H54 (cell line): ENCODE data around the gene C14orf119.

ENCODE experiments used
- DNase-seq: peaks from one replicate; pipeline ENCODE4 v3.0.0; 2011; ENCODE audit warnings: low spot score, mixed read lengths; ENCODE audit not compliant: insufficient read length
- FAIRE-seq: peaks from 3 replicates; lab custom pipeline; 2011; peaks lifted over from hg19 to GRCh38; lab: Jason Lieb, UNC
- POLR2A ChIP-seq: IDR thresholded peaks from 2 replicates; pipeline ENCODE4 v1.6.1; 2011; ENCODE audit warnings: low read depth, mild to moderate bottlenecking, low read length

The C14orf119 gene

DNA sequence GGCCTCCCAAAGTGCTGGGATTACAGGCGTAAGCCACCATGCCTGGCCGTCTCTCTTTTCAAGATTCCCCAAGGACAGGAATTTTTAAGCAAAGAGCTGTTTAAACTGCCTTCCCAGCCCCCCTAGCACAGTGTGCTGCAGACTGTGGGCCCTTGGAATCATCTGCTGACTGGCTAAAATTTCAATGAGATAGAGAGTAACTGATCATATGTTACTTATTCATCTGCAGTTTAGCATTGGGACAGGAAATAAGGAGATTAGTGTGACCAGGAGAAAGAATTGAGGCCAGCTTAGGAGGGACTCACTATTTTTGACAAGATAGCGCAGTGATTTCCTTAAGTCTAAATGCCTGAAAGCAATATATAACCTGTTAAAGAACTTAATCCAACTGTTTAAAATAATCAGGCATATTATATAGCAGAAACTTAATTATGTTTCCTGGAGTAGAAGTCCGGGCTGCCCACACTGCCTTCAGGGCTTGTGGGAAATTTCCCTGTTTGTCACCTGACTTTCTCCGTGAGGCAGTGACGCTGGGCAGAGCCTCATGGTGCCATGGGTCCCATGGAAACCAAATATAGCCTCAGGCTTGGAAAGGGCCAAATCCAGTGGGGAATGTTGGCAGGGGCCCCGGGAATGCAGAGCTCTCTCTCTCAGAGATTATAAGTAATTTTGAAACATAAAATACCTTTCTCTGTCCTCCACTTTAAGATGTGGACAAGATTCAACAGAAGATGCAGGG lies 46.6 kb downstream of the C14orf119 start:
- DNase-seq = peak; percentile 15
- TF ChIP-seq POLR2A = no peak
- FAIRE-seq = no peak

DNA sequence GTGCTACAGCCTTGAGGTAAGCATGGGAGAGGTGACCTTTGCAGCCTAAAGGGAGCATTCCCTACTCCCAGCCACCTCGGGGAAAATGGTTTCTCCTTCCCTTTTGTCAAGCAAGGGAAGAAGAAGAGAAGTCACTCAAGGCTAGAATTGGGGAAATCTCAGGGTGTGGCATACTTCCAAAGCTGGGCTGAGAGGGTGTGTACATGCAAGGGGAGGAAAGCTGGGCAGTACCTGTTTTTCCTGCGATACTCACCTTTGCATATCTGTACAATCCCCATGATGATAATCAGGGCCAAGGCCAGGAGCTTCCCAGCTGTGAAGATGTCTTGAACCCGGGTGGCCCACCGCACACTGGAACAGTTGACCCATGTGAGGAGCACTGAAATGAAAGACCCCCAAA lies 47.5 kb downstream of the C14orf119 start:
- no peak for DNase-seq
- no peak for TF ChIP-seq POLR2A
- FAIRE-seq = no peak

DNA sequence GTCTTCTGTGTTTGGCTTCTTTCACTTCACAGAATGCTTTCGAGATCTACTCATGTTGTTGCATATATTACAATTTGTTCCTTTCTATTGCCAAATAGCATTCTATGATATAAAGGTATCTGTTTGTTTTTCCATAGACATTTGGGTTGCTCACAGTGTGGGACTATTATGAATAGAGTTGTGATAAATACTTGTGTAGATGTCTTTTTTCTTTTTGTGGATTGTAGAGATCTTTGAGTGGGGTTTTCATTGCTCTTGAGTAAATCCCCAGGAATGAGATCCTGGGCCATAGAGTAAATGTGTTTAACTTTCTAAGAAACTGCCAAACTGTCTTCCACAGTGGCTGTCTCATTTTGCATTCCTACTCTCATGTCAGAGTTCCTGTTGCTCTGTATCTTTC lies 48.6 kb downstream of the C14orf119 start:
- FAIRE-seq (no peak), DNase-seq (no peak)
- no peak for TF ChIP-seq POLR2A

DNA sequence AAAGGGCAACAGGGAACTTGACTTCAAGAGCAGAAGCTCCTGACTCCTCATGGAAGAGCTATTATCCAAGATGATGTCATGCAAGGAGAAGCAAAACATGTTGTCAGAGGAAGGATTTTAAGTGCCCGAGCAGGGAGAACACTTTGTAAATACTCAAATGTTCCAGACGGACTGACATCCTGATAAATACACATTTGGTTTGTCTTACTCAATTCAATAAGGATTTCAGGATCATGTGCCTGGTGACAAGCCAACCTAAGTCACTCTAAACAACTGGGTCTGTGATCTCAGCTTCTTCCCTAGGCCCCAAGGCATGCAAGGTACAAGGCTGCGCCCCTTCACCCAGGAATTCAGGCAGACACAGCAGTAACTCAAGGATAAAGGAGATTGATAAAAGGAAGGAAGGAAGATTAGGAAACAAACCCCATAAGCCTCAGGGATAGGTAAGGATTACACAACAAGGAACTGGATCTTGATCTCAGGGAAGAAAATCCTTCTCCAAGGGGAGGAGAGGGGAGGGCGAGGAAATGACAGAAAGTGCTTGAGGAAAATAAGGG lies 50.6 kb downstream of the C14orf119 start:
- no peak for TF ChIP-seq POLR2A
- no peak for FAIRE-seq
- no peak for DNase-seq

- TF ChIP-seq POLR2A = no peak
- DNase-seq (no peak), FAIRE-seq (no peak)
Measured at GRCh38 chr14:23146351-23146910, 51.1 kb downstream of the C14orf119 start.

DNA sequence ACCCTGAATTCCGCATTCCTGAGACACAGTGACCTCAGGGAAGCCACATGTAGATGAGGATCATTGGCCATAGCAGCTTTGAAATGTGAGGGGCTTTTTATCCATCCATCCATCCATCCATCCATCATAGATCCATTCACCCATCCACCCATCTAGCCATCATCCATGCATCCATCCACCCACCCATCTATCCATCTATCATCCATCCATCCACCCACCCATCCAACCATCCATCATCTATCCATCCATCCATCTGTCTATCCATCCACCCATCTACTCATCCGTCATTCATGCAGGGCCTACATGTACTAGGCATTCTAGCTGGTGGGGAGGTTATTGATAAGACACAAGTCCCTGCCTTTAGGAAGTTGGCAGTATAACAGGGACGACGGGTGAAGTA lies 51.7 kb downstream of the C14orf119 start:
- no peak for DNase-seq
- no peak for TF ChIP-seq POLR2A
- FAIRE-seq = no peak

DNA sequence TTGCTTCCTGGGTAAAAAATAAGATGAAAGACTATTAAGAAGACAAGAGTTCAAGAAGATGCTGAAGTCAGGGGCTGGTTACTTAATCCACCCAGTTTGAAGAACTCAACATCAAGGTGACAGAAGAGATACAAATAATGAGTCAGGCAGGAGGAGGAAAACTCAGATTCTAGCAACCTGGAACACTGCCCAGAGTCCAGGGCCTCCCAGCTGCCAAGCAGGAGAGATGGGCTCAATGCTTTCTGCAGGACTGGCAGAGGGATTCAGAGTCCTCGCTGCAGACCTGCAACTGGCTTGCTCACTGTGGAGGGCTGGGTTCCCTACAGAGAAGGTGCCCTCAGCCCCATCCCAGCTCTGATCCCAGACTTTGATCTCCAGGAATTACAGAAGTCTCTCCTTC lies 52.4 kb downstream of the C14orf119 start:
- DNase-seq = no peak
- no peak for TF ChIP-seq POLR2A
- no peak for FAIRE-seq

GRCh38 chr14:23148591-23149249 lies 53.4 kb downstream of the C14orf119 start:
- no peak for TF ChIP-seq POLR2A
- DNase-seq (no peak), FAIRE-seq (no peak)

- DNase-seq (no peak), FAIRE-seq (no peak)
- TF ChIP-seq POLR2A = no peak
Measured at GRCh38 chr14:23149745-23150144, 54.4 kb downstream of the C14orf119 start.
